Measurements from ENCODE around the gene IGFN1. TPM values are rescaled to one million over a fixed set of nuclear protein-coding genes. Genes with fewer than 3 reads are reported as not detected.

IGFN1 gene
- total RNA-seq, 1 donor: under 0.01 TPM

DNA sequence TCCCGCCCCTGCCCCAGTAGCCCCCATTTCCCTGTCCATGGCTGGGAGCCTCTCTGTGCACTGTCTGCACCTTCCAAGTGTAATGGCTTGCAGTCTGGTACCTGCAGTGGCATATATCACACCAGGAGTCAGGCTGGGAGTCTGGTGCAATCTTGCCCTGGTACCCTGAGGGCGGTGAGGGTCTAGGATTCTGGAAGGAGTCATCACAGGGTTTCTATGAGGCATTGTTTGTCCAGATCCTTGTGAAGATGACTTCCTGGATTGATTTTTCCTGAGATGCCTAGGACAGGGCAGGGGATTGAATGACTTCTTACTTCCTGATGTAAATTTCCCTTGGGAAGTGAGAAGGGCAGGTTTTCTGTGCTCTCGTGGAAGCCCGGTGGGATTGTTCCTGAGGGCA is 86.8 kb downstream of the IGFN1 start:
- H3K27me3 ChIP-seq (ENCODE audit: insufficient read depth, low read length): no peaks in the 10 kb centered on the region
- TF ChIP-seq CTCF (IDR thresholded peaks at IDR 0.05; ENCODE audit: extremely low read depth, low read depth, low read length): no peak
- H3K4me1 ChIP-seq (ENCODE audit: insufficient read depth, low read length): peaks cover 16% of the 10 kb centered on the region
- no peak overlapping the region for H3K4me2 ChIP-seq (ENCODE audit: insufficient read depth, low read length)
- H3K36me3 ChIP-seq (ENCODE audit: insufficient read depth, low read length): no peaks in the 10 kb centered on the region
- H3K4me3 ChIP-seq (ENCODE audit: insufficient read depth, low read length): no peak overlapping the region
- no peaks in the 10 kb centered on the region for H3K9me3 ChIP-seq (ENCODE audit: low read depth, low read length)
- DNase-seq (ENCODE audit: insufficient read length, low spot score, missing footprints): no peak
- no peaks in the 10 kb centered on the region for H4K20me1 ChIP-seq (ENCODE audit: insufficient read depth, low read length)
- no peaks in the 10 kb centered on the region for H3K79me2 ChIP-seq (ENCODE audit: insufficient read depth, low read length)
- no peak overlapping the region for H2AFZ ChIP-seq (ENCODE audit: low read length)
- no peak overlapping the region for H3K27ac ChIP-seq (ENCODE audit: low read depth, low read length)

Other genes with a start within 250 kb of the IGFN1 start
- under 0.01 TPM in 2 replicates for gene KIF21B, start 167.1 kb upstream of the IGFN1 start, total RNA-seq
- not detected in 2 replicates for gene CACNA1S, start 78.4 kb upstream of the IGFN1 start, total RNA-seq
- gene ASCL5, start 63.6 kb upstream of the IGFN1 start, total RNA-seq: not detected in 2 replicates
- gene TMEM9, start 36.4 kb upstream of the IGFN1 start, total RNA-seq: 38.9 and 45.6 TPM in 2 replicates
- under 0.01 TPM in 2 replicates for gene PKP1, start 92.7 kb downstream of the IGFN1 start, total RNA-seq
- gene TNNT2, start 186.9 kb downstream of the IGFN1 start, total RNA-seq: not detected in 2 replicates
- gene LAD1, start 208.5 kb downstream of the IGFN1 start, total RNA-seq: not detected in 2 replicates
- gene TNNI1, start 230.9 kb downstream of the IGFN1 start, total RNA-seq: not detected in 2 replicates

Measured in osteoblast (primary cell).